ENCODE measurements around the gene ASF1A. TPM values are rescaled to one million over a fixed set of nuclear protein-coding genes. Genes with fewer than 3 reads are reported as not detected.

ASF1A gene
- total and polyA plus RNA-seq, 2 of the 13 experiments (the other 11 are each of a cell fraction or from before 2014, with no cell fraction given) = 14.5 to 49.9 TPM

GRCh38 chr6:118860880-118861279 is 33.1 kb upstream of the ASF1A start (continued):
- TF ChIP-seq MTERF4 (CRISPR knock-in tag; IDR thresholded peaks at IDR 0.05) (no peak), GLMP (CRISPR knock-in tag; IDR thresholded peaks at IDR 0.05; ENCODE audit: borderline replicate concordance) (no peak)

- ATAC-seq = no peak
- 95% methylated on average over 4 of the region's 4 CpGs for WGBS (ENCODE audit: low lambda C conversion rate)
Measured at GRCh38 chr6:118862443-118862842, 31.5 kb upstream of the ASF1A start.

More at GRCh38 chr6:118862443-118862842, 31.5 kb upstream of the ASF1A start:
- no peak for FAIRE-seq
- no peaks in the 10 kb centered on the region for H3K4me1 ChIP-seq (ENCODE audit: insufficient read depth, low read length)
- no peak overlapping the region for H2AFZ ChIP-seq (ENCODE audit: low read length)
- H3K9ac ChIP-seq (ENCODE audit: insufficient read depth, low read depth, low read length) = no peak overlapping the region
- no peak overlapping the region for H3K4me3 ChIP-seq (replicated peaks in 1 of 3; ENCODE audit: insufficient read depth in 1 of 3, low read depth in 2 of 3, low read length in 3 of 3)
- no peaks in the 10 kb centered on the region for H3K79me2 ChIP-seq (ENCODE audit: insufficient read depth, low read length)
- H3K27me3 ChIP-seq (ENCODE audit: control insufficient read depth in 1 of 2, insufficient read depth in 2 of 2, low read length in 2 of 2) = no peaks in the 10 kb centered on the region
- no peaks in the 10 kb centered on the region for H3K9me3 ChIP-seq (ENCODE audit: low read length)
- H3K4me2 ChIP-seq (ENCODE audit: low read depth, low read length) = no peak overlapping the region
- intact Hi-C loops (cut with micrococcal nuclease; ENCODE audit: unreplicated experiment) (no loop called here), in situ Hi-C loops (cut with HindIII; ENCODE audit: extremely low pct_ligation_motif_present, low pct_unique_long_range_greater_than_20kb) (no loop called here)
- ChIA-PET CTCF (ENCODE audit: low intra/inter-chr PET ratio, low total read pairs) (no interaction called here), POLR2A (no interaction called here)
- no peak for TF ChIP-seq NR0B2 (CRISPR knock-in tag; IDR thresholded peaks at IDR 0.05)
- TF ChIP-seq TBP (CRISPR knock-in tag; IDR thresholded peaks at IDR 0.05) = no peak
- no peak for TF ChIP-seq ZNF296 (CRISPR knock-in tag; conservative IDR thresholded peaks at IDR 0.05)
- no peak for TF ChIP-seq ZFP1 (CRISPR knock-in tag; IDR thresholded peaks at IDR 0.05)
- TF ChIP-seq GPN1 (CRISPR knock-in tag; IDR thresholded peaks at IDR 0.05; ENCODE audit: borderline replicate concordance) = no peak
- no peak for TF ChIP-seq SP4 (CRISPR knock-in tag; IDR thresholded peaks at IDR 0.05)
- TF ChIP-seq DDIT3 (CRISPR knock-in tag; IDR thresholded peaks at IDR 0.05) = no peak
- TF ChIP-seq E2F2 (CRISPR knock-in tag; IDR thresholded peaks at IDR 0.05; ENCODE audit: borderline replicate concordance) = no peak
- no peak for TF ChIP-seq ZNF629 (CRISPR knock-in tag; conservative IDR thresholded peaks at IDR 0.05)
- no peaks in the 10 kb centered on the region for H4K20me1 ChIP-seq (ENCODE audit: insufficient read depth, low read length)
- no TSS peak for BruUV-seq (replicated peaks)
- H3K27ac ChIP-seq (ENCODE audit: extremely low read length, insufficient read depth, low read length) = no peak overlapping the region
- H3K36me3 ChIP-seq (replicated peaks in 1 of 2; ENCODE audit: control insufficient read depth in 1 of 2, insufficient read depth in 2 of 2, low read length in 2 of 2) = no peaks in the 10 kb centered on the region
- DNase-seq (ENCODE audit: low spot score) = no peak
